ENCODE data around the gene GRK5.

The GRK5 gene

GRCh38 chr10:119456435-119456810 lies 249.1 kb downstream of the GRK5 start:
- ATAC-seq (ENCODE audit: insufficient read depth, low read depth) (no peak), DNase-seq (no peak)
- no peaks in the 10 kb centered on the region for H3K79me2 ChIP-seq (ENCODE audit: insufficient read depth, low read length)
- H3K36me3 ChIP-seq (ENCODE audit: insufficient read depth, low read length) = peaks cover 11% of the 10 kb centered on the region; the same call in 1 of the 2 replicates
- H3K4me2 ChIP-seq (ENCODE audit: insufficient read depth, low read length) = no peak overlapping the region
- H2AFZ ChIP-seq (ENCODE audit: low read depth, low read length) = no peak overlapping the region
- no peaks in the 10 kb centered on the region for H3K27me3 ChIP-seq (ENCODE audit: insufficient read depth, low read length, poor library complexity)
- no peak for TF ChIP-seq CTCF (IDR thresholded peaks at IDR 0.05; ENCODE audit: borderline replicate concordance, extremely low read depth, low read length, poor library complexity, severe bottlenecking)
- no peak for TF ChIP-seq EZH2 (IDR thresholded peaks at IDR 0.05; ENCODE audit: borderline replicate concordance, low read depth, low read length, severe bottlenecking)
- no peak overlapping the region for H3K4me3 ChIP-seq (ENCODE audit: low read depth in 1 of 2, low read length in 2 of 2)
- no peaks in the 10 kb centered on the region for H4K20me1 ChIP-seq (ENCODE audit: insufficient read depth, low read length)
- no peak overlapping the region for H3K27ac ChIP-seq (ENCODE audit: low read length)
- no peak overlapping the region for H3K9ac ChIP-seq (ENCODE audit: low read depth, low read length)
- no peaks in the 10 kb centered on the region for H3K9me3 ChIP-seq (ENCODE audit: insufficient read depth, low read length, severe bottlenecking)
- no peaks in the 10 kb centered on the region for H3K4me1 ChIP-seq (ENCODE audit: insufficient read depth, low read length)

- DNase-seq (no peak), ATAC-seq (ENCODE audit: insufficient read depth, low read depth) (peak; percentile 13; the same call in 2 of the 3 replicates)
- Histone ChIP-seq H2AFZ (ENCODE audit: low read depth, low read length) (no peak overlapping the region), H3K79me2 (ENCODE audit: insufficient read depth, low read length) (no peaks in the 10 kb centered on the region), H3K27ac (ENCODE audit: low read length) (no peak overlapping the region), H3K9ac (ENCODE audit: low read depth, low read length) (no peak overlapping the region), H4K20me1 (ENCODE audit: insufficient read depth, low read length) (no peaks in the 10 kb centered on the region), H3K27me3 (ENCODE audit: insufficient read depth, low read length, poor library complexity) (no peaks in the 10 kb centered on the region), H3K4me2 (ENCODE audit: insufficient read depth, low read length) (no peak overlapping the region), H3K36me3 (ENCODE audit: insufficient read depth, low read length) (peaks cover 8% of the 10 kb centered on the region; the same call in 1 of the 2 replicates), H3K4me1 (ENCODE audit: insufficient read depth, low read length) (no peaks in the 10 kb centered on the region), H3K9me3 (ENCODE audit: insufficient read depth, low read length, severe bottlenecking) (peaks cover 3% of the 10 kb centered on the region), H3K4me3 (ENCODE audit: low read depth in 1 of 2, low read length in 2 of 2) (no peak overlapping the region)
- no peak for TF ChIP-seq EZH2 (IDR thresholded peaks at IDR 0.05; ENCODE audit: borderline replicate concordance, low read depth, low read length, severe bottlenecking)
- TF ChIP-seq CTCF (IDR thresholded peaks at IDR 0.05; ENCODE audit: borderline replicate concordance, extremely low read depth, low read length, poor library complexity, severe bottlenecking) = no peak
These were observed 250.8 kb downstream of the GRK5 start for GRCh38 chr10:119457966-119458766.

- Histone ChIP-seq H3K79me2 (ENCODE audit: insufficient read depth, low read length) (no peaks in the 10 kb centered on the region), H3K9ac (ENCODE audit: low read depth, low read length) (no peak overlapping the region), H3K27ac (ENCODE audit: low read length) (no peak overlapping the region), H3K4me1 (ENCODE audit: insufficient read depth, low read length) (no peaks in the 10 kb centered on the region), H3K4me2 (ENCODE audit: insufficient read depth, low read length) (no peak overlapping the region), H3K9me3 (ENCODE audit: insufficient read depth, low read length, severe bottlenecking) (peaks cover 3% of the 10 kb centered on the region), H3K27me3 (ENCODE audit: insufficient read depth, low read length, poor library complexity) (no peaks in the 10 kb centered on the region), H3K4me3 (ENCODE audit: low read depth in 1 of 2, low read length in 2 of 2) (no peak overlapping the region), H3K36me3 (ENCODE audit: insufficient read depth, low read length) (no peaks in the 10 kb centered on the region), H2AFZ (ENCODE audit: low read depth, low read length) (no peak overlapping the region), H4K20me1 (ENCODE audit: insufficient read depth, low read length) (no peaks in the 10 kb centered on the region)
- ATAC-seq (ENCODE audit: insufficient read depth, low read depth) (no peak), DNase-seq (no peak)
- no peak for TF ChIP-seq CTCF (IDR thresholded peaks at IDR 0.05; ENCODE audit: borderline replicate concordance, extremely low read depth, low read length, poor library complexity, severe bottlenecking)
- TF ChIP-seq EZH2 (IDR thresholded peaks at IDR 0.05; ENCODE audit: borderline replicate concordance, low read depth, low read length, severe bottlenecking) = no peak
These were observed 252.4 kb downstream of the GRK5 start for GRCh38 chr10:119459681-119460340.
